Fibroblast of the aortic adventitia (primary cell): ENCODE data around the gene PCDH9. TPM values are rescaled to one million over a fixed set of nuclear protein-coding genes. Genes with fewer than 3 reads are reported as not detected.

ENCODE experiments used
- DNase-seq: peaks from one replicate; pipeline ENCODE4 v3.0.0-alpha.2; 2010; ENCODE audit warnings: low read depth
- H3K4me3 ChIP-seq: 2 replicates; pipeline ENCODE4 v1.5.1; 2011; ENCODE audit warnings: low read depth, mild to moderate bottlenecking, control low read depth, low read length, moderate library complexity
- CTCF ChIP-seq: IDR thresholded peaks from 2 replicates; pipeline ENCODE4 v1.5.1; 2011; ENCODE audit warnings: mild to moderate bottlenecking, low read length, control low read depth, inconsistent platforms; ENCODE audit not compliant: insufficient read depth
- total RNA-seq: library from RNA; depleted of rRNA; stranded (reverse); fragments of >200 nt; gene quantifications from 2 replicates; pipeline ENCODE4 v1.2.3, GENCODE V29; 2012; ENCODE audit warnings: low replicate concordance

Gene PCDH9
- total RNA-seq, 1 donor = 19.0 TPM

- no peak for DNase-seq
- TF ChIP-seq CTCF = no peak
- no peak overlapping the region for H3K4me3 ChIP-seq
These were observed 888.3 kb downstream of the PCDH9 start for GRCh38 chr13:66341635-66342377.

GRCh38 chr13:66339214-66339613 lies 890.9 kb downstream of the PCDH9 start:
- H3K4me3 ChIP-seq = no peak overlapping the region
- no peak for TF ChIP-seq CTCF
- peak; percentile 7 for DNase-seq

- no peak overlapping the region for H3K4me3 ChIP-seq
- DNase-seq = no peak
- TF ChIP-seq CTCF = no peak
These were observed 891.6 kb downstream of the PCDH9 start for GRCh38 chr13:66338542-66338941.

GRCh38 chr13:66335626-66336025 lies 894.5 kb downstream of the PCDH9 start:
- H3K4me3 ChIP-seq = no peak overlapping the region
- TF ChIP-seq CTCF = no peak

GRCh38 chr13:66329988-66330451 lies 900.1 kb downstream of the PCDH9 start:
- H3K4me3 ChIP-seq = no peak overlapping the region
- DNase-seq = no peak
- no peak for TF ChIP-seq CTCF

More at GRCh38 chr13:66335626-66336025, 894.5 kb downstream of the PCDH9 start:
- DNase-seq = no peak

GRCh38 chr13:66328476-66328875 lies 901.7 kb downstream of the PCDH9 start:
- H3K4me3 ChIP-seq = no peak overlapping the region
- no peak for TF ChIP-seq CTCF
- no peak for DNase-seq
